Measurements from ENCODE around the gene CHST2.

DNA sequence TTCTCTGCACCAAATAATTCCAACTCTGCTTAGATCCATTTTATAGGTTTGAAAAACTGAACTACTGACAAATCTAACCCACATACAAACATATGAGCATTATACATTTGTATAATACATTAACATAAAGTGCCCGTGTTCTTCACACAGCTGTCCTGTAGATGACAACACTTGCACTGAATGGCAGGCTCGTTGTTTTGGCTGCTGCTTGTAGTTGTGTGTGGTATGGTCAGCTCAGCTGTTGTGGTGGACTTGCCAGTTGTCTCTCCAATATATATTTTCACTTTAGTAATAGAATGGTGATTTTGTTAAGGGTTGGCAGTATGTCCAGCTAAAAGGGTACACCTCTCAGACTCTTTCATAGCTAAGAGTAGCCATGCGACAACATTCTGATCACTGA lies 30.5 kb downstream of the CHST2 start:
- TF ChIP-seq, protein P1, sequence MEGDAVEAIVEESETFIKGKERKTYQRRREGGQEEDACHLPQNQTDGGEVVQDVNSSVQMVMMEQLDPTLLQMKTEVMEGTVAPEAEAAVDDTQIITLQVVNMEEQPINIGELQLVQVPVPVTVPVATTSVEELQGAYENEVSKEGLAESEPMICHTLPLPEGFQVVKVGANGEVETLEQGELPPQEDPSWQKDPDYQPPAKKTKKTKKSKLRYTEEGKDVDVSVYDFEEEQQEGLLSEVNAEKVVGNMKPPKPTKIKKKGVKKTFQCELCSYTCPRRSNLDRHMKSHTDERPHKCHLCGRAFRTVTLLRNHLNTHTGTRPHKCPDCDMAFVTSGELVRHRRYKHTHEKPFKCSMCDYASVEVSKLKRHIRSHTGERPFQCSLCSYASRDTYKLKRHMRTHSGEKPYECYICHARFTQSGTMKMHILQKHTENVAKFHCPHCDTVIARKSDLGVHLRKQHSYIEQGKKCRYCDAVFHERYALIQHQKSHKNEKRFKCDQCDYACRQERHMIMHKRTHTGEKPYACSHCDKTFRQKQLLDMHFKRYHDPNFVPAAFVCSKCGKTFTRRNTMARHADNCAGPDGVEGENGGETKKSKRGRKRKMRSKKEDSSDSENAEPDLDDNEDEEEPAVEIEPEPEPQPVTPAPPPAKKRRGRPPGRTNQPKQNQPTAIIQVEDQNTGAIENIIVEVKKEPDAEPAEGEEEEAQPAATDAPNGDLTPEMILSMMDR (IDR thresholded peaks at IDR 0.05), result no peak
- TF ChIP-seq POLR2A (IDR thresholded peaks at IDR 0.05), result no peak
